Astrocyte of the spinal cord (primary cell): ENCODE measurements around the gene POMC.
A peak's percentile ranks its signal among the peaks of the same experiment; 100 is the strongest.

Experiments used
- DNase-seq: peaks from one replicate; pipeline ENCODE4 v3.0.0; 2011; ENCODE audit warnings: low read depth, low spot score
- H3K4me3 ChIP-seq: 2 replicates; pipeline ENCODE4 v1.5.1; 2011; ENCODE audit warnings: low read depth, mild to moderate bottlenecking, low read length, moderate library complexity
- in situ Hi-C: cut with HindIII; loops from 2 replicates; pipeline ENCODE4 v1.10.0; 2017; ENCODE audit warnings: low sequenced_read_pairs
- TF ChIP-seq, protein P1 (sequence below): IDR thresholded peaks from 2 replicates; pipeline ENCODE4 v1.5.1; 2012; ENCODE audit warnings: low read depth, mild to moderate bottlenecking, low read length, inconsistent platforms

Gene POMC

DNA sequence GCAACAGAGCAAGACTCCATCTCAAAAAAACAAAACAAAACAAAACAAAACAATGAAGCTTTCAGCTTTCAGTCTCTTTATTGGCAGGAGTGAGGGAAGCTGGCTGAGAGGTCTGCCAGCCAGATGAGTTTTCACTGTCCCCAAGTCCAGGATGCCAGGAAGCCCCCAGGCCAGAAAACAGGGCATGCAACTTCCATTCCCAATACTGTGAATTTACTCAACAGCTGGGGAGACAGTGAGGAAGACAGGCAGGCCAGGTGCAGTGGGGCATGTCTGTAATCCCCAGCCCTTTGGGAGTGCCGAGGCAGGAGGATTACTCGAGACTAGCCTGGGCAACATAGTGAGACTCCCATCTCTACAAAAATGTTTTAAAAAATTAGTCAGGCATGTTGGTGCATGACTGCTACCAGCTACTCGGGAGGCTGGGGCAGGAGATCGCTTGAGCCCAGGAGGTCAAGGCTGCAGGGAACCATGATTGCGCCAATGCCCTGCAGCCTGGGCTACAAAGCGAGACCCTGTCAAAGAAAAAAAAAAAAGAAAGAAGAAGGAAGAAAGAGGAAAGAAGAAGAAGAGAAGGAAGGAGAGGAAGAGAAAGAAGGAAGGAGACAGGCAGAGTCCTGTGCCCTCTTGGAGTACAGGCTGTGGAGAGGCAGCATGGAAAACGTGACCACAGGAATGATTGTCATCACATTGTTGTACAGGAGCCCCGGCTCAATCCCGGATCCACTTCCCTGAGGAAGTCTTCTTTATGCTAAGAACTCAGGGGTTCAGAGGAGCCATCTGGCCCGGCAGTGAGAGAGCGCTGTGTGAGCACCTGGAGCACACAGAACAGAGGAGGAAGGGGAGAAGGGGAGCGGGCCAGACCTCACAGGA lies 29.2 kb upstream of the POMC start:
- in situ Hi-C loops = no loop called here
- TF ChIP-seq, protein P1, sequence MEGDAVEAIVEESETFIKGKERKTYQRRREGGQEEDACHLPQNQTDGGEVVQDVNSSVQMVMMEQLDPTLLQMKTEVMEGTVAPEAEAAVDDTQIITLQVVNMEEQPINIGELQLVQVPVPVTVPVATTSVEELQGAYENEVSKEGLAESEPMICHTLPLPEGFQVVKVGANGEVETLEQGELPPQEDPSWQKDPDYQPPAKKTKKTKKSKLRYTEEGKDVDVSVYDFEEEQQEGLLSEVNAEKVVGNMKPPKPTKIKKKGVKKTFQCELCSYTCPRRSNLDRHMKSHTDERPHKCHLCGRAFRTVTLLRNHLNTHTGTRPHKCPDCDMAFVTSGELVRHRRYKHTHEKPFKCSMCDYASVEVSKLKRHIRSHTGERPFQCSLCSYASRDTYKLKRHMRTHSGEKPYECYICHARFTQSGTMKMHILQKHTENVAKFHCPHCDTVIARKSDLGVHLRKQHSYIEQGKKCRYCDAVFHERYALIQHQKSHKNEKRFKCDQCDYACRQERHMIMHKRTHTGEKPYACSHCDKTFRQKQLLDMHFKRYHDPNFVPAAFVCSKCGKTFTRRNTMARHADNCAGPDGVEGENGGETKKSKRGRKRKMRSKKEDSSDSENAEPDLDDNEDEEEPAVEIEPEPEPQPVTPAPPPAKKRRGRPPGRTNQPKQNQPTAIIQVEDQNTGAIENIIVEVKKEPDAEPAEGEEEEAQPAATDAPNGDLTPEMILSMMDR = no peak
- H3K4me3 ChIP-seq = no peak overlapping the region
- DNase-seq = peak; percentile 9

DNA sequence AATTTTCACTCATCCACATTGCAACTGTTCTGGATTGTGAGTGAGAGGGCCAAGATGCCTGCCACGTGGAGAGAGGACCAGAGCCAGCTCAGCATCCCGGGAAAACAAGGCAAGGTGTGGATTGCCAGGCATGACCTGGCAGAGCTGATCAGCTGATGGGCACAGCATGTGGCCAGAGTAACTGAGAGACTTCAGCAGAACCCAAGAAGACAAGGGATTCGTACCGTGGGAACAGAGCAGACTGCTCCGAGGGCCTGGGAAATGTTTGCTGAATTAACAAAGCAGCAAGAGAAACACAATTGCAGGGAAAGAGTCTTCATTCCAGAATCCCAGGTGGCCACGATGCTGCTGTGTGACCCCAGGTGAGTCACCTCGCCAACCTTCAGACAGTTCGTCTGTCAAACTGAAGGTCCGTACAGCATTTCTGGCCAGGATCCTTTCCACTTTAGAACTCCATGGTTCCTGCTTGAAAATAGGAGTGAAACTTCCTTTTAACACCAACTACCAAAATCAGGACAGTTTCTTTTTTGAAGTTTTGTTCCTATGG lies 26.3 kb upstream of the POMC start:
- no peak overlapping the region for H3K4me3 ChIP-seq
- no peak for DNase-seq
- in situ Hi-C loops = no loop called here
- TF ChIP-seq, protein P1 = no peak

DNA sequence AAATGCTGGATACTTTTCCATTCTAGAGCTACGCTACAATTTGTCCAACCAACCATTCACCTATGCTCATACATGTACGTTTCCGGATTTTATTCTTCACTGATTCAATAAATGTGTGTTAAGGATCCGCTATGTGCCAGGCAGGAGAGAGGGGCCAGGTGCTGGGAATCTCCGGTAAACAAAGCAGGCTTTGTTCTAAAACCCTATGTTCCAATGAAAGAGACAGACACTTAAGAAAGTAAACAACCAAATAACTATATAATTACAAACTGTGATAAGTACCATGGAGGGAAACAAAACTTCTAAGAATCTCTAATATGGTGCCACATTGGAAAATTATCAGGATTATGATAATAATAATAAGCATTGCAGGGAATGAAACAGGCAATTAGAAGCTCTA lies 22.2 kb upstream of the POMC start:
- no peak overlapping the region for H3K4me3 ChIP-seq
- in situ Hi-C loops = no loop called here
- DNase-seq = no peak
- TF ChIP-seq, protein P1 = no peak

DNA sequence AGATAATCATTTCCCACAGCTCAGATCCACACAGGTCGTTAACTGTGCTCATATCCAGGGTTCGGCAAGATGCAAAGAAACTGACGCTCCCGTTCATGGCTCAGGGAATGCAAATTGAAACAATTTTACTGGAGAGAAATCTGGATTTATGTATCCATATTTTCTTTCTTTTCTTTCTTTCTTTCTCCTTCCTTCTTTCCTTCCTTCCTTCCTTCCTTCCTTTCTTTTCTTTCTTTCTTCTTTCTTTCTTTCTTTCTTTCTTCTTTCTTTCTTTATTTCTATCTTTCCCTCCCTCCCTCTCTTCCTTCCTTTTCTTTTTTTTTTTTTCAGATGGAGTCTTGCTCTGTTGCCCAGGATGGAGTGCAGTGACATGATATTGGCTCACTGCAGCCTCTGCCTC lies 20.0 kb upstream of the POMC start:
- in situ Hi-C loops = no loop called here
- TF ChIP-seq, protein P1 = no peak
- DNase-seq = no peak
- no peak overlapping the region for H3K4me3 ChIP-seq

DNA sequence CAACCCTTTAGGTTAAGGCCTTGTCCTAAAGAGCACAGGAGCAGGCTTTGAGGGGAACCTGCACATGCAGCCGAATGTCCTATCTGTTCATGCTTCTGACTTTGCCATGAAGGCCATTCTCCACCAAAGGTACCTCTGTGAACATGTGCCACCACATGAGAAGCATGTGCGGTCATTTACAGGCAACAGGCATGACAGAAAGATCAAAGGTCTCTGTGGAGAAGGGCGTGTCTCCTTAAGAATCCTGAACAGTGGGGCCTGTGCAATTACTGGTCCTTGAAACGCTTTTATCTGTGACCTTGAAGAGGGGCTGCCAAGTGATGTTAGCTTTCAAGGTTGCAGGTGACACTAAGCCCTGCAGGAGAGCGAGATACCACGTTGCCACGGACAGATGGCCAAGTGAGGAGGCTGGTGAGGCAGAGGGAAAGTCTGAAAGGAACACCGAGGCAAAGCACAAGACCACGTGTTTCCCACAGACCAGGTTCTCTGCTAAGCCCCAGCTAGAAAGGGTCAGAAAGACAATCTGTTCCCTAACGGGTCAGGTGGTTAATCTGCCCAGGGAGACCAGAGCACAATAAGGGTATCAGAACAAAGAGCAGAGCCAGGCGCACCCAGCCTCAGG lies 19.5 kb upstream of the POMC start:
- TF ChIP-seq, protein P1 = no peak
- no peak for DNase-seq
- H3K4me3 ChIP-seq = no peak overlapping the region
- in situ Hi-C loops = no loop called here

DNA sequence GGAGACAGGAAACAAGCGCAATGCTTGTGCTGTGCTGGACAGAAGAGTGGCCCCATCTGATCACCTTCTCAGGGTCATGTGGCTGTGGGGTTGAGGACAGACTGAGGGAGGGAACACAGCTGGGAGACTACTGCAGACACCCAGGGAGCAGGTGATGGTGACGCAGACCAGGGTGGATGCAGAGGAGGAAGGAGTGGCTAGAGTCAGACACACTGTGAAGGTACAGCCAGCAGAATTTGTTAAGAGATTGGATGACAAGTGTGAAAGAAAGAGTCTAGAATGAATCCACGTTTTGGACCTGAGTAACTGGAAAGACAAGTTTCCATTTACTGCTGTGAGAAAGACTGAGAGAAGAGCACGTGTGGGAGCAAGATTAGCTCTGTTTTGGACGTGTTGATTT lies 15.9 kb upstream of the POMC start:
- TF ChIP-seq, protein P1 = no peak
- in situ Hi-C loops = no loop called here
- H3K4me3 ChIP-seq = no peak overlapping the region
- DNase-seq = no peak
